Measurements from ENCODE around the gene TPM4. TPM values are rescaled to one million over a fixed set of nuclear protein-coding genes. Genes with fewer than 3 reads are reported as not detected.

Gene TPM4
- total and polyA plus RNA-seq, 2 experiments from 2014 or later = 223 to 288 TPM

- H3K27me3 Mint-ChIP-seq (ENCODE audit: insufficient read depth, low read depth, poor library complexity) = peaks cover 12% of the 10 kb centered on the region
- no peak overlapping the region for H3K27ac ChIP-seq (ENCODE audit: low read depth)
- H3K4me3 ChIP-seq = no peak overlapping the region
- TF ChIP-seq, protein P1, sequence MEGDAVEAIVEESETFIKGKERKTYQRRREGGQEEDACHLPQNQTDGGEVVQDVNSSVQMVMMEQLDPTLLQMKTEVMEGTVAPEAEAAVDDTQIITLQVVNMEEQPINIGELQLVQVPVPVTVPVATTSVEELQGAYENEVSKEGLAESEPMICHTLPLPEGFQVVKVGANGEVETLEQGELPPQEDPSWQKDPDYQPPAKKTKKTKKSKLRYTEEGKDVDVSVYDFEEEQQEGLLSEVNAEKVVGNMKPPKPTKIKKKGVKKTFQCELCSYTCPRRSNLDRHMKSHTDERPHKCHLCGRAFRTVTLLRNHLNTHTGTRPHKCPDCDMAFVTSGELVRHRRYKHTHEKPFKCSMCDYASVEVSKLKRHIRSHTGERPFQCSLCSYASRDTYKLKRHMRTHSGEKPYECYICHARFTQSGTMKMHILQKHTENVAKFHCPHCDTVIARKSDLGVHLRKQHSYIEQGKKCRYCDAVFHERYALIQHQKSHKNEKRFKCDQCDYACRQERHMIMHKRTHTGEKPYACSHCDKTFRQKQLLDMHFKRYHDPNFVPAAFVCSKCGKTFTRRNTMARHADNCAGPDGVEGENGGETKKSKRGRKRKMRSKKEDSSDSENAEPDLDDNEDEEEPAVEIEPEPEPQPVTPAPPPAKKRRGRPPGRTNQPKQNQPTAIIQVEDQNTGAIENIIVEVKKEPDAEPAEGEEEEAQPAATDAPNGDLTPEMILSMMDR (conservative IDR thresholded peaks at IDR 0.05; ENCODE audit: low read depth in 2 of 2) = no peak
- TF ChIP-seq ZNF462 (CRISPR knock-in tag; IDR thresholded peaks at IDR 0.05) = no peak
- TF ChIP-seq JUNB (IDR thresholded peaks at IDR 0.05; ENCODE audit: unreplicated experiment) = no peak
- no peak for TF ChIP-seq EZH2phosphoT487 (IDR thresholded peaks at IDR 0.05; ENCODE audit: unreplicated experiment)
- no peak for TF ChIP-seq ZNF331 (CRISPR knock-in tag; IDR thresholded peaks at IDR 0.05; ENCODE audit: low read depth)
- TF ChIP-seq POLR2AphosphoS5 (IDR thresholded peaks at IDR 0.05; ENCODE audit: low read depth) = no peak
- no peak for TF ChIP-seq ETS1 (IDR thresholded peaks at IDR 0.05)
- H3K9me2 ChIP-seq (ENCODE audit: insufficient read depth) = no peaks in the 10 kb centered on the region
- ATAC-seq (no peak), DNase-seq (ENCODE audit: low spot score) (no peak)
- no peaks in the 10 kb centered on the region for H3K4me1 Mint-ChIP-seq
- no peaks in the 10 kb centered on the region for H4K20me1 ChIP-seq (replicated peaks; ENCODE audit: insufficient read depth)
- H3F3A ChIP-seq (replicated peaks; ENCODE audit: low read depth) = no peaks in the 10 kb centered on the region
- H3K27ac Mint-ChIP-seq = no peak overlapping the region
- peaks cover 14% of the 10 kb centered on the region; the same call in 1 of the 3 replicates for H3K36me3 Mint-ChIP-seq (ENCODE audit: low read depth)
- no peak overlapping the region for H3K4me3 Mint-ChIP-seq
- H3K79me2 ChIP-seq (replicated peaks; ENCODE audit: insufficient read depth) = no peaks in the 10 kb centered on the region
- H3K27me3 ChIP-seq (ENCODE audit: insufficient read depth) = no peaks in the 10 kb centered on the region
- no peak overlapping the region for H2AFZ ChIP-seq
- H3K4me1 ChIP-seq (ENCODE audit: insufficient read depth) = peaks cover 4% of the 10 kb centered on the region; the same call in 1 of the 2 replicates
- no peak overlapping the region for H3K4me2 ChIP-seq
- H3K36me3 ChIP-seq (ENCODE audit: insufficient read depth) = no peaks in the 10 kb centered on the region
- H3K9me3 Mint-ChIP-seq = peaks cover 67% of the 10 kb centered on the region
Observed at GRCh38 chr19:16039081-16039480, 37.2 kb upstream of the TPM4 start.
